ENCODE results near the gene MALT1.

- TF ChIP-seq CTCF (IDR thresholded peaks at IDR 0.05; ENCODE audit: insufficient read depth, low read length, poor library complexity, severe bottlenecking) = no peak
- TF ChIP-seq EZH2phosphoT487 (conservative IDR thresholded peaks at IDR 0.05; ENCODE audit: low read length) = no peak
These were observed 3.7 kb downstream of the MALT1 start for GRCh38 chr18:58674863-58675472.

Measured in SU-DHL-6 (cell line).